Stimulated activated CD8-positive, alpha-beta memory T cell treated with anti-CD3 and anti-CD28 coated beads, Interleukin-7, amount 100 ng/mL, for 4 hours (primary cell): ENCODE results near the gene TMBIM4.
"Not testable (repeated sequence)": the region's sequence is repeated elsewhere in the genome, so short reads cannot be mapped to it uniquely, and the experiment has no call there.

ENCODE experiments used
- DNase-seq, 2 donors: peaks; one replicate each; pipeline ENCODE4 v3.0.0-alpha.2; 2020; ENCODE audit warnings: low read depth in 2 of 2

Gene TMBIM4

DNA sequence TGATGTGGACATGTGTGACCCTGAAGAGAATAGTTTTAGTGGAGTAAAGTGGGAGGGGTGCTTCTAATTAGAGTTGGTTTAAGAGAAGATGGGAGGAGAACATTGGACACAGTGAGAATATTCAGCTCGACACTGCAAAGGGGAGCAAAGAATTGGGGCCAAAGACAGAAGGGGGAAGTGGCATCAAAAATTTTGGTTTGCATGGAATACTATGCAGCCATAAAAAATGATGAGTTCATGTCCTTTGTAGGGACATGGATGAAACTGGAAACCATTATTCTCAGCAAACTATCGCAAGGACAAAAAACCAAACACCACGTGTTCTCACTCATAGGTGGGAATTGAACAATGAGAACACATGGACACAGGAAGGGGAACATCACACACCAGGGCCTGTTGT is 15.0 kb upstream of the TMBIM4 start:
- DNase-seq: not testable (repeated sequence)

DNA sequence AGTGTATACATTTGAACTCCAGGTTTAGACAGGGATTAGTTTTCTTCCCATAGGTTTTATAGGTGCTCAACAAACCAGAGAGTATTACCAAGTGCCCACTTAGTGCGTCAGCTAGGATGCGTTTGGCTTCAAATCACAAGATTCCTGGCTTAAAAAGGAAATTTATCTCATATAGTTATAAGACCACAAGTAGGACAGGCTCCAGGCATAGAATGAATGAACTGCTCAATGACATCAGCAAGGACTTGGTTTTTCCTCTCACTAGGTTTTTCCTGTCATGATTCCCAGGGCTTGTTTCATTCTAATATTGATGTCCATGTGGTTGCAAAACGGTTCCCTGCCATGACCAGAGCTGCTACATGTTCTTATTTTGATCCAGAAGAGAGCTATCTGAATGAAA is 13.2 kb upstream of the TMBIM4 start:
- DNase-seq: no peak

DNA sequence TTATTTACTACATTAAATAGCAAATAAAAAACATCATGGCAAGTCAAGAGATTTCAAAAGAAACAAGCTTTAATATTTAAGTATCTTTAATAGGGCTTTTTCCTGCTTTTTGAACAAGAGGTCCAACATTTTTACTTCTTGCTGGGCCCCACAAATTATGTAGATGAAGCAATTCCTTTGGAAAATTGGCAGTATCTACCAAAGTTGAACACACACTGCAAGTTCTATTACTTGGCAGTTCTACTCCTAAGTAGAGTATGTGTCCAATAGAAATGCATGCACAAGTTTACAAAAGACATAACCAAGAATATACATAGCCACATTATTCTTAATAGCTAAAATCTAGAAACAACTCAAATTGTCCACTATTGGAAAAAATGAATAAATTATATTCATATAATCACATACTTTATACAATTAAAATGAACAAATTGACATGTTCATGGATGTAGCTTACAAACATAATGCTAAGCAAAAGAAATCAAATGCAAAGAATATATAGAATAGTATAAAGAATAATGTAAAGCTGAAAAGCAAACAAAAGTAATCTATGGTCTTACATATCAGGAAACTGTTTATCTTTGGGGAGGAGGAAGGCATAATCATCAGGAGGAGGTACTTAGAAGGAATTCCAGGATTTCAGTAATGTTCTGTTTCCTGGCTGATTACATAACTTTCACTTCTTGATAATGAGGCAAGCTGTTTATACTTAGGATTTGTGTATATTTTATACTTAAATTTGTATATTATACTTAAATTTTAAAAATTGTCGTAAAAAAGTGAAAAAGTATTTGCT is 6.5 kb upstream of the TMBIM4 start:
- no peak for DNase-seq

DNA sequence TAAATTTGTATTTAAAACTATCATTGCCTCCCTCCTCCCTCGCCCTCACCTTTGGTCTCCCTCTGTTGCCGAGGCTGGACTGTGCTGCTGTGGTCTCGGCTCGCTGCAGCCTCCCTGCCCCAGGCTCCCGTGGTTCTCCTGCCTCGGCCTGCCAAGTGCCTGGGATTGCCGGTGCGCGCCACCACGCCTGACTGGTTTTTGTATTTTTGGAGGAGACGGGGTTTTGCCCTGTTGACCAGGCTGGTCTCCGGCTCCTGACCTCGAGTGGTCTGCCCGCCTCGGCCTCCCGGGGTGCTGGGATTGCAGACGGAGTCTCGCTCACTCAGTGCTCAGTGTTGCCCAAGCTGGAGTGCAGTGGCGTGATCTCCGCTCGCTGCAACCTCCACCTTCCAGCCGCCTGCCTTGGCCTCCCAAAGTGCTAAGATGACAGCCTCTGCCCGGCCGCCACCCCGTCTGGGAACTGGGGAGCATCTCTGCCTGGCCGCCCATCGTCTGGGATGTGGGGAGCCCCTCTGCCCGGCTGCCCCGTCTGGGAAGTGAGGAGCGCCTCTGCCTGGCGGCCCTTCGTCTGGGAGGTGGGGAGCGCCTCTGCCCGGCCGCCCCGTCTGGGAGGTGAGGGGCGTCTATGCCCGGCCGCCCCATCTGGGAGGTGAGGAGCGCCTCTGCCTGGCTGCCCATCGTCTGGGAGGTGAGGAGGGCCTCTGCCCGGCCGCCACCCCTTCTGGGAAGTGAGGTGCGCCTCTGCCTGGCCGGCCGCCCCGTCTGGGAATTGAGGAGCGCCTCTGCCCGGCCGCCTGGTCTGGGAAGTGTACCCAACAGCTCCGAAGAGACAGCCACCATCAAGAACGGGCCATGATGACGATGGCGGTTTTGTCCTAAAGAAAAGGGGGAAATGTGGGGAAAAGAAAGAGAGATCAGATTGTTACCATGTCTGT is 4.9 kb upstream of the TMBIM4 start:
- not testable (repeated sequence) for DNase-seq

DNA sequence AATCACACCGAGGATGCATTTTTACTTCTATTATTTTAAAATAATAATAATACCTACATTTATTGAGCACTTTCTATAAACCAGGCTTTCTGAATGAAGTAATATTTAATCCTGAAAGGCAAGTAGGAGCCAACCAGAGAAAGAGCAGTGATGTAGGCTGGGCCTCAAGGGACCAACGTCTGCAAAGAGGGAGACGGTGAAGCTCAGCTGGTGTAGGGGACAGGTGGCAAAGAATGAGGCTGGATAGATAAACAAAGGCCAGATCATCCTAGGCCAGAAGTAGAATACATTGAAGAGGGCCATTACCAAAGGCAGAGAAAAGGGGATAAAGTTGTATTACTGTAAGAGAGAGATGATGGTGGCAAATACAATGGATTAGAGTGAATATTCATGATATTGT is 810 bp upstream of the TMBIM4 start:
- DNase-seq: no peak

DNA sequence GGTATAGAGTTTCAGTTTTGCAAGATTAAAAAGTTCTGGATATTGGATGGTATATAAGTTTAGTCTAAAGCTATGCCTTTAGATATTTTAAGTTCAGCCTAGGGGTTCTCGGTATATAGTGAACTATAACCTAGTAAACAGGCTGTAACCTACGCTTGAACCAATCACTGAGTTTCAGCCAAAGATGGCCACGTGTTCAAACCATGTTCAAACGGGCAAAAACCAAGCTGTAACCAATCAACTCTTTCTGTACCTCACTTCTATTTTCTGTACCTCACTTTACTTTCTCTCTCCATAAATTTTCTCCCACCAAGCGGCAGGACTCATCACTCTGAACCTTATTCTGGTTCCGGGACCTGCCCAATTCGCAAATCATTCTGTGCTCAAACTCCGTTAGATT is 1.4 kb downstream of the TMBIM4 start:
- no peak for DNase-seq

DNA sequence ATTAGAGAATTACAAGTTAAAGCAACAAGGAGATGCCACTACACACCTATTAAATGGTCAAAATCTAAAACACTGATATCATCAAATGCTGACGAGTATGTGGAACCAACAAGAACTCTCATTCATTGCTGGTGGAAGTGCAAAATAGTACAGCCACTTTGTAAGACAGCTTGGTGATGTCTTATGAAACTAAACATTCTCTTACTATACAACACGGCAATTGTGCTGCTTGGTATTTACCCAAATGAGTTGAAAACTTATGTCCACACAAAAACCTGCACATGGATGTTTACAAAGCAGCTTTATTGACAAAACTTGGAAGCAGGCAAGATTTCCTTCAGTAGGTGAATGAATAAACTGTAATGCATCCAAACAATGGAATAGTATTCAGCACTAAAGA is 3.2 kb downstream of the TMBIM4 start:
- no peak for DNase-seq

DNA sequence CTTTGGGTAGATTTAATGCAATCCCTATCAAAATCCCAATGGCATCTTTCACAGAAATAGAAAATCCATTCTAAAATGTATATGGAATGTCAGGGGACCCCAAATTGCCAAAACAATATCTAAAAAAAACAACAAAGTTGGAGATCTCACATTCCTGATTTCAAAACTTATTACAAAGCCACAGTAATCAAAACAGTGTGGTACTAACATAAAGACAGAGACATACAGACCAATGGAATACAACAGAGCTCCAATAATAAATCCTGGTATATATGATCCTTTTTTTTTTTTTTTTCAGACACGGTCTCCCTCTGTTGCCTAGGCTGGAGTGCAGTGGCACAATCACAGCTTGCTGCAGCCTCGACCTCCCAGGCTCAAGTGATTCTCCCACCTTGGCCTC is 4.7 kb downstream of the TMBIM4 start:
- no peak for DNase-seq

DNA sequence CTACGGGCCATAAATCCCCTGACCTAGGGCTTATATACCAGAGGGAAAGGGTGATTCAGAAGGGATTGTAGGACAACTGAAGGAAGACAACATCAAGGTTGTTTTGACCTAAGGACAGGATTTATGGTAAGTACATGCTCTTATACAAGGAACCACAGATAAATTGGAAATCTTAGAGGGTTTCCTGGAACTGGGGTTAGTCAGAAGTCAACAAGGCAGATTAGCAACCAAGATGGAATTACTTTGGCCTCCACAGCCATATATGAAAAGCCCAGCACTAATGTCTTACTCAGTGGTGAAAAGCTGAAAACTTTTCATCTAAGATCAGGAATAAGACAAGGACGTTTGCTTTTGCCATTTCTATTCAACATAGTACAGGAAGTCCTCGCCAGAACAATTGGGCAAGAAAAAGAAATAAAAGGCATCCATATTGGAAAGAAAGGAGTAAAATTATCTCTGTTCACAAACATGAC is 5.4 kb downstream of the TMBIM4 start:
- DNase-seq: no peak

DNA sequence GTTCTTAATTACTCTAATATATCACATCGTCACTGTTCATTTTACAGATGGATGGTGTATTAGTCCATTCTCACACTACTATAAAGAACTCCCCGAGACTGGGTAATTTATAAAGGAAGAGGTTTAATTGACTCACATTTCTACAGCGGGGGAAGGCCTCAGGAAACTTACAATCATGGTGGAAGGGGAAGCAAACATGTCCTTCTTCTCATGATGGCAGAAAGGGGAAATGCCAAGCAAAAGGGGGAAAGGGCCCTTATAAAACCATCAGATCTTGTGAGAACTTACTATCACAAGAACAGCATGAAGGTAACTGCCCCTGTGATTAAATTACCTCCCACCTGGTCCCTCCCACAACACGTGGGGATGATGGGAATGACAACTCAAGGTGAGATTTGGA is 6.5 kb downstream of the TMBIM4 start:
- DNase-seq: no peak

DNA sequence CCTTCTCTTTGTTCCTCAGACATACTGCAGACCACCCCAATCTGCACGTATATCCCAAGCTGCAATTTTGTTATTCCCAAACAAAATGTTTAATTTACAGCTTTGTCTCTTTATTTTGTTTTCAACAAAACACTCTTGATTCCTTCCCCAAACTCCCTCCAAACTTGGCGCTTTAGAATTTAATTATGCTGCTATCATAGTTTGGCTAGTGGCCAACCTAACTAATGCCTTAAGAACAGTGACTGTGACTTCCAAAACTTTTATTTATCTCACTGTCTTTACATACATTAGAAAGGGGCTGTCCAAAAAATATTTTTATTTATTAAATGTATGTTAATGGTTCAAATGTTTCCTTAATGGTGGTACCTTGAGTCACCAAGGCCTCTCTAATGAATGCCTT is 7.1 kb downstream of the TMBIM4 start:
- DNase-seq: no peak

DNA sequence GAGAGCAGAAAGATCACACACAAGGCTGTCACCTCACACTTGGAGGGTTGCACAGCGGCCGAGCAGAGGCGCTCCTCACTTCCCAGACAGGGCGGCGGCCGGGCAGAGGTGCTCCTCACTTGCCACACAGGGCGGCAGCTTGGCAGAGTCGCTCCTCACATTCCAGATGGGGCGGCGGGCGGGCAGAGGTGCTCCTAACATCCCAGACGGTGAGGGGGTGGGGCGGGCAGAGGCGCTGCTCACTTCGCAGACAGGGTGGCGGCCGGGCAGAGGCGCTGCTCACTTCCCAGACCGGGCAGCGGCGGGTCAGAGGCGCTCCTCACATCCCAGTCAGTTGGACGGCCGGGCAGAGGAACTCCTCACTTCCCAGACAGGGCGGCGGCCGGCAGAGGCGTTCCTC is 9.1 kb downstream of the TMBIM4 start:
- DNase-seq: no peak

DNA sequence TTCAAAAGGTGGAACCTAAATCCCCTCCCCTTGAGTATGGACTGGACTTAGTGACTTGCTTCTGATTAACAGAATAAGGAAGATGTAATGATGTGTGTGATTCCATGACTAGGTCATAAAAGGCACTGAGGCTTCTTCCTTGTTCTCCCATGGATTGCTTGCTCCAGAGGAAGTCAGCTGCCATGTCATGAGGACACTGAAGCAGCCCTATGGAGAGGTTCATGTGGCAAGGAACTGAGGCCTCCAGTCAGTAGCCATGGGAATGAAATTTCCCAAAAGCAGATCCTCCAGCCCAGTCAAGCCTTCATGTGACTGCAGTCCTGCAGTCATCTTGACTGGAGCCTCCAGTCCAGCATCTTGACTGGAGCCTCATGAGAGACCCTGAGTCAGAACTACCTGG is 10.7 kb downstream of the TMBIM4 start:
- DNase-seq: no peak

DNA sequence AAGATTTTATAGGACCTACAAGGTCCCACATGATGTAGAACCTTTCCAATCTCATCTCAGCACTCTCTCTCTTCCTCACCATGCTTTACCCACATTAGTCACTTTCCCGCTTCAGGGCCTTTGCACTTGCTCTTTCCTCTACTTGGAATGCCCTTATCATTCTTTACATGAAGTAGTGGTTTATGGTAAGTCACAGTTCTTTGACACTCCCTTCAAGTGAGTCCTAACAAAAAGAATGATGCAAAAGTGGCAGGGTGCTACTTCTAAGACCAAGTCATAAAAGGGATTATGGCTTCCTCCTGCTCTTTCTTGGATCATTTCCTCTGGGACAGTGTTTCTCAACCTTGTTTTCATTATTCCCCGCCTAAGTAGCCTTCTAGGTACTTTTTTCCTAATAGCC is 13.1 kb downstream of the TMBIM4 start:
- no peak for DNase-seq

DNA sequence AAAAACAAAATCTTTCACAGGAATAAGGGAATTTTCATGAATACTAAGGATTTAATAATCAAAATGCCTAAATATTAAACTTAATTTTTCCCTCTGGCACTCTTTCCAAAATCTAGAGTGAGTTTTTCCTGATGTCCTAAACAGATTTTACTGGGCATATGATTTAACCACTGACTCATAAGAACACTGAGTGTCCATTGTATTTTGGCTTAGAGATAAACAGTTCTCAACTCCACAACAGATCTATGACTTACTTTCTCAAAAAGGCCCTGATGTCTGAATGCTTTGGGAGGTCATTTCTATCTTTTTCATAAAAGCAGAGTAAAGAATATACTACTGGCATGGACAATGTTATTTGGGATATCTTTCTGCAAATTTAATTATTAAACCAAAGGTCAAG is 15.0 kb downstream of the TMBIM4 start:
- no peak for DNase-seq

DNA sequence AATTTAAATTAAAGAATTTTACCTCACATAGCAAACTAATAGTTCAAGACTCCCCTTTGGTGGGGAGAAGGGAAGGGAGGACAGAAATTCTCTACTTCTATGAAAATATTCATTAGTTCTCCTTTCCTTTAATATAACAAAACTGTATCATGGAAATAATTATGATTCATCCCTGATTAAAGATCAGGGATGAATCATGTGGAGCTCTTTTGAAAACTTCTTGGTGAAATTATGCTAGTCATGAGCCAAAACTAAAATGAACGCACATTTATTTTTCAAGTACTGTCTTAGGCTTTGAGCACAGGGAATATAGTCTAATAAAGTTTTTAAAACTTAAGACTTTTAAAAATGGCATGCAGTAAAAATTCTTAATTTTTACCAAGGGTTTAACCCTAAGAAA is 17.1 kb downstream of the TMBIM4 start:
- no peak for DNase-seq

DNA sequence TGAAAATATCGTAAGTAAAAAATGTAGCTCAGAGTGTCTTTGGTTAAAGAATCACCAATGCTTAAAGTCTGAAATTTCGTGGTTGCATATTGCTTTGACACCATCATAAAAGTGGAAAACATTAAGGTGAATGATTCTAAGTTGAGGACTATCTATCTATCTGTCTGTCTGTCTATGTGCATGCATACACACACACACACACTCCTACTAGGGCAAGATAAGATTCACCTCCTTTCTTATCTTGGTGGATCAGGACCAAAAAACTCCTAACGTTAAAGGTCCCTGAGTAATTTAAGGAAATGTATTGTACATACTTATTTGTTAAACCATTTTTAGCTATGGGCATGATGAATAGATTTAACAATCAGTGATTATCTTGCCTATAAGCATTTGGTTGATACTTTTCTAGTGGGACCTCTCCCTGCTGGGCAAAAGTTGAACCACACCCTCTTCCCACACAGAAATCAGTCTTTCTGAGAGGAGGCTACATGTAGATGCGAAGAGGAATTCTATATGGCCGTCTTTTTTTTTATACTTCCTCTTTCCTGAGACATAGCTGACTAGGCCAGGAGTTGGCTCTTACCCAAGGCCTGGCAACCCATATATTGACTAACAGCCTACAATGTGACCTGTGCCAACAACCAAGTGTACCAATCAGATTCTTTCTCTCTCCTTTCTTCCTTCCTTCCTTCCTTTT is 19.9 kb downstream of the TMBIM4 start:
- DNase-seq: no peak

DNA sequence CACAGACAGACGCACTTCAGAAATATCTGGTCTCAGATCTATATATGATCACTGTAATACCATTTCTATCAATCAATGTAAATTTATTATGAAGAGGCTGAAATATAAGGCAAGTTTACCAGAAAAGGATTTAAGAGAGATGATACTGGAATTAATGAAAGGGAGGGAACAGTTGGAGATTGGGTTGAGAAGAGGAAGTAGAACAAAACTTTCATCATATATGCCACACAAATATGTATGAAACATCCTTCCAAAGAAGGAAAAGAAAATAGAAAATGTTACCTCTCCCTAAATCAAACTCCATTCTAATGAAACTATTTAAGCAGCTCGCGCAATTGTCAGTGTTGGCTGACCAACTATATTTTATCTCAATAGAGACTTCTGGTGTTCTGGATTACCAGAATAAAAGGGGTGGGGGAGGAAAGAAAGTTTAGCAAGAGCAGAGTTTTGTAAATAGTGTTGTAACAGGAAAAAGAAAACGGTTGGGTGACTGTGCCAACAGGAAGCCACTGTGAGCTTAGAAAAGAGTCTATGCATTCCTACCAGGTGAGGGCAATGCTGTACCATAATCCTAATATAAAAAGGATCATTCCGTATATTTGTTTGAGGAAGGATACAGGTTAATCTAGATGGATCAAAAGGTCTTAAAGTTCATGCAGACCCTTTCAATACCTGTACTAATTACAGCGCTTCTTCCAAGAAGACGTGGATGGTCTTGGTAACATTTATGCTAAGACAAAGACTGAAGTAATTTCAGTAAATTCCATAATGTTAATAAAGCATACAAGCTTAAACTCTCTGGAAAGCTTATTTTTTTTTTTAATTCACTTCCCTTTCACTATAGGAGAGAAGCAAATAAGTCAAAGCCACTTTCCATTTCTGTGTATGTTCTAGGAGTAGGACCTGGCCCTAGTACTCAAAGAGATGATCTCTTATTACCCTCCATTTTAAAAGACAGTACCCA is 24.7 kb downstream of the TMBIM4 start:
- DNase-seq: no peak

DNA sequence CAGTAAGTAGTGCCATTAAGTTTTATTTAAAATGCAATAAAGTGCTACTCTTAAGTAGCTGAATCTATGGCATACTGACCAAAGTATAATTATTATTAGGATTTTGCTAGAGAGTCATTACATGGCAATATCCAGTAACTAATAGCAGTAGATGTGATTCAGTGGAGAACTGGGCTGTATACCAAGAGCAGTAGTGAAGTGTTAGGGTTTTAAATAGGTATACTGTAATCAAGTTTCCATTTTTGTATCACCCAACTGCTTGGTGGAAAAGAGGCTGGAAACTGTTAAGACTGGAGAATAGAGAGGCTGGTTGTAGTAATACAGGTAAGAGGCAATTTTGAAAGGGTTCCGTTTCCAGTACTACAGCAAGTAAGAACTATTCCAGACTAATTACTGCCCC is 25.9 kb downstream of the TMBIM4 start:
- DNase-seq: no peak

DNA sequence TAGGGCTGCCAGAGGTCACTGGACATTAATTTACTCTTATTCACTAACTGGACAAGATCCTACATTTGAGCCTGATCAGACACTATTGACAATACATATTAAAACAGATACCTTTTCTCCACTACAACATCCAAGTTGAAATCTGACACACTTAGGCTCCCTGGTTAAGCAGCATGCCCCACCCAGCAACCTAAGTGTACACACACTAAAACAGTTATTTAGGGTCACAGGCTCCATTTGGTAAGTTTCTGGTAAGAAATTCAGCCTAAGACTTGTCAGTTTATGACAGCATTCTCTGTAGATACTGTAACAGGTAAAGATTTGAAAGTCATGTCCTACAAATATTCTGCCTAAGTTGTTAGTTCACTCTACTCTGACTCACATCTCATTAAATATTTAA is 27.0 kb downstream of the TMBIM4 start:
- no peak for DNase-seq

DNA sequence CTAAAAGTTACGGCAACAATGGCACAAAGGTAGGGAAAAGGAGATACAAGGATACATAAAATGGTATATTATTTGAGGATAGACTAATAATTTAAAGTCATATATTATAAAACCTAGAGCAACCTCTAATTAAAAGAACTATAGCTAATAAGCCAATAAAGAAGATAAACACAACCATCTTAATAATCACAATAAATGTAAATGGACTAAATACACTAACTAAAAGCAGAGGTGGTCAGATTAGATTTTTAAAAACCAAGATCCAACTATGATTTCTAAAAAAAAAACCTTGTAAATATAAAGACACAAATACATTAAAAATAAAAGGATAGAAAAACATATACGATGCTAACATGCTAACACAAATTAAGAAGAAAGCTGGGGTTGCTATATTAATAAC is 28.5 kb downstream of the TMBIM4 start:
- DNase-seq: no peak
